GM21515 (cell line): ENCODE results near the gene SLC8B1.

Source experiments
- ATAC-seq: cut with Tn5 transposase; IDR thresholded peaks from one replicate; pipeline ENCODE4 v1.9.1; 2021; ENCODE audit not compliant: unreplicated experiment

SLC8B1 gene

GRCh38 chr12:113334786-113335539 lies at the start of gene SLC8B1:
SLC8B1 (minus strand) TSS chr12:113335109; CDS start chr12:113332878, 2,231 bp downstream.
- peak; percentile 92 for ATAC-seq

GRCh38 chr12:113382206-113382605 lies 47.3 kb upstream of the SLC8B1 start:
- no peak for ATAC-seq

GRCh38 chr12:113381220-113381619 lies 46.3 kb upstream of the SLC8B1 start:
- ATAC-seq: no peak

- no peak for ATAC-seq
These were observed 43.4 kb upstream of the SLC8B1 start for GRCh38 chr12:113378291-113378690.

- no peak for ATAC-seq
These were observed 40.0 kb upstream of the SLC8B1 start for GRCh38 chr12:113374823-113375428.

GRCh38 chr12:113373969-113374368 lies 39.1 kb upstream of the SLC8B1 start:
- no peak for ATAC-seq

GRCh38 chr12:113373440-113373839 lies 38.5 kb upstream of the SLC8B1 start:
- ATAC-seq: no peak

- ATAC-seq: no peak
These were observed 37.5 kb upstream of the SLC8B1 start for GRCh38 chr12:113372371-113372770.

GRCh38 chr12:113371808-113372207 lies 36.9 kb upstream of the SLC8B1 start:
- ATAC-seq: no peak

- no peak for ATAC-seq
These were observed 36.2 kb upstream of the SLC8B1 start for GRCh38 chr12:113370923-113371682.

- no peak for ATAC-seq
These were observed 34.6 kb upstream of the SLC8B1 start for GRCh38 chr12:113369391-113369985.

GRCh38 chr12:113368331-113368730 lies 33.4 kb upstream of the SLC8B1 start:
- ATAC-seq: no peak

GRCh38 chr12:113366827-113367226 lies 31.9 kb upstream of the SLC8B1 start:
- no peak for ATAC-seq

GRCh38 chr12:113365639-113366395 lies 30.9 kb upstream of the SLC8B1 start:
- ATAC-seq: no peak

GRCh38 chr12:113364698-113365097 lies 29.8 kb upstream of the SLC8B1 start:
- ATAC-seq: no peak

GRCh38 chr12:113361574-113362370 lies 26.9 kb upstream of the SLC8B1 start:
- no peak for ATAC-seq

GRCh38 chr12:113359939-113360748 lies 25.2 kb upstream of the SLC8B1 start:
- ATAC-seq: no peak

- peak; percentile 6 for ATAC-seq
These were observed 24.4 kb upstream of the SLC8B1 start for GRCh38 chr12:113359133-113359938.
